Measurements from ENCODE around the gene ATP4A. TPM values are rescaled to one million over a fixed set of nuclear protein-coding genes. Genes with fewer than 3 reads are reported as not detected.

The ATP4A gene
- total RNA-seq, 1 donor from 2014 or later = not detected

GRCh38 chr19:35556846-35557538, 6.5 kb downstream of the ATP4A start:
- FAIRE-seq (no peak), DNase-seq (ENCODE audit: low read depth) (no peak)
- Histone ChIP-seq H3K36me3 (ENCODE audit: insufficient read depth, low read length) (no peaks in the 10 kb centered on the region), H2AFZ (ENCODE audit: low read depth, low read length) (peak overlapping the region; percentile 63), H3K27me3 (ENCODE audit: insufficient read depth, low read length) (peaks cover 12% of the 10 kb centered on the region), H3K4me3 (ENCODE audit: insufficient read depth, low read depth, low read length) (no peak overlapping the region), H3K79me2 (ENCODE audit: insufficient read depth, low read length) (no peaks in the 10 kb centered on the region), H3K4me2 (ENCODE audit: low read length) (peak overlapping the region; percentile 86), H3K9me3 (ENCODE audit: insufficient read depth, low read depth, low read length) (no peaks in the 10 kb centered on the region), H4K20me1 (ENCODE audit: insufficient read depth, low read length) (no peaks in the 10 kb centered on the region), H3K4me1 (ENCODE audit: insufficient read depth, low read length) (peaks cover 2% of the 10 kb centered on the region), H3K9ac (ENCODE audit: low read length) (no peak overlapping the region), H3K27ac (ENCODE audit: low read depth, low read length) (no peak overlapping the region)
- TF ChIP-seq EZH2 (IDR thresholded peaks at IDR 0.05; ENCODE audit: insufficient read depth, low read length) (no peak), CTCF (IDR thresholded peaks at IDR 0.05; ENCODE audit: insufficient read depth, low read depth, low read length) (no peak)
- Mint-ChIP-seq H3K27me3 (ENCODE audit: low read depth, unreplicated experiment) (peaks cover 76% of the 10 kb centered on the region), H3K9me3 (ENCODE audit: unreplicated experiment) (no peaks in the 10 kb centered on the region), H3K36me3 (ENCODE audit: low read depth, unreplicated experiment) (no peaks in the 10 kb centered on the region), H3K4me3 (ENCODE audit: unreplicated experiment) (peak overlapping the region; percentile 10), H3K4me1 (ENCODE audit: low read depth, unreplicated experiment) (no peaks in the 10 kb centered on the region), H3K27ac (ENCODE audit: unreplicated experiment) (no peak overlapping the region)

- Histone ChIP-seq H3K36me3 (ENCODE audit: insufficient read depth, low read length) (no peaks in the 10 kb centered on the region), H3K27me3 (ENCODE audit: insufficient read depth, low read length) (peaks cover 11% of the 10 kb centered on the region), H2AFZ (ENCODE audit: low read depth, low read length) (no peak overlapping the region), H3K4me3 (ENCODE audit: insufficient read depth, low read depth, low read length) (no peak overlapping the region), H3K4me1 (ENCODE audit: insufficient read depth, low read length) (peaks cover 2% of the 10 kb centered on the region), H3K9me3 (ENCODE audit: insufficient read depth, low read depth, low read length) (no peaks in the 10 kb centered on the region), H3K79me2 (ENCODE audit: insufficient read depth, low read length) (no peaks in the 10 kb centered on the region), H4K20me1 (ENCODE audit: insufficient read depth, low read length) (no peaks in the 10 kb centered on the region), H3K4me2 (ENCODE audit: low read length) (no peak overlapping the region), H3K9ac (ENCODE audit: low read length) (no peak overlapping the region), H3K27ac (ENCODE audit: low read depth, low read length) (no peak overlapping the region)
- Mint-ChIP-seq H3K27me3 (ENCODE audit: low read depth, unreplicated experiment) (peaks cover 68% of the 10 kb centered on the region), H3K4me1 (ENCODE audit: low read depth, unreplicated experiment) (no peaks in the 10 kb centered on the region), H3K27ac (ENCODE audit: unreplicated experiment) (no peak overlapping the region), H3K36me3 (ENCODE audit: low read depth, unreplicated experiment) (no peaks in the 10 kb centered on the region), H3K4me3 (ENCODE audit: unreplicated experiment) (no peak overlapping the region), H3K9me3 (ENCODE audit: unreplicated experiment) (no peaks in the 10 kb centered on the region)
- no peak for DNase-seq (ENCODE audit: low read depth)
- TF ChIP-seq CTCF (IDR thresholded peaks at IDR 0.05; ENCODE audit: insufficient read depth, low read depth, low read length) (no peak), EZH2 (IDR thresholded peaks at IDR 0.05; ENCODE audit: insufficient read depth, low read length) (no peak)
- no peak for FAIRE-seq
Measured at GRCh38 chr19:35556025-35556590, 7.3 kb downstream of the ATP4A start.
